ENCODE data around the gene NDUFA12. TPM values are rescaled to one million over a fixed set of nuclear protein-coding genes. Genes with fewer than 3 reads are reported as not detected.

Gene NDUFA12
- total RNA-seq, 1 experiment from 2014 or later: 79.7 TPM

- TF ChIP-seq ELF1 (IDR thresholded peaks at IDR 0.05; ENCODE audit: borderline replicate concordance, low read depth) (no peak), SP1 (IDR thresholded peaks at IDR 0.05; ENCODE audit: low read depth) (peak; percentile 86), POLR2A (IDR thresholded peaks at IDR 0.05; ENCODE audit: borderline replicate concordance, extremely low read depth, insufficient read depth, insufficient read length) (peak; percentile 91), TCF7L2 (IDR thresholded peaks at IDR 0.05; ENCODE audit: borderline replicate concordance, extremely low read depth, insufficient read depth, insufficient read length) (no peak), JUND (IDR thresholded peaks at IDR 0.05) (no peak; the same call in 1 of the 2 replicates), CBX3 (IDR thresholded peaks at IDR 0.05; ENCODE audit: low read depth) (peak; percentile 98)
Observed at GRCh38 chr12:95003213-95003920, at the start of gene NDUFA12 (continued).

DNA sequence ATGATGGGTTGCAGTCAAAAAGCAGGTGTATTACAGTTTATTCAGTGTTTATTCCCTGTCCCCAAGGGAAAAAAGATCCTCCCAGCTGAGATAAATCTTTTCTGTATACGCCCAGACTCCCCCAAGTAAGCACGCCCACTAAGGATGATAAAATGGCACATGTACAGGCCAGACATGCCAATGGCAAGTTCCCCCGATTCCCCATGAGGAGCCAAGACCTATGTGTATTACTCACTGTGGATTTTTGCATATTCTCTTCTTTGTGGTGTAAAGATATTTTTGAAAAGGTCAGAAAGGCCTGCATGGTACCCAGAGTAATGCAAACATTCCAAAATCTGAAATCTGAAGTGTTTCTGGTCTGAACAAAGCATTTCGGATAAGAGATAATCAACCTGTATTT is 47.7 kb upstream of the NDUFA12 start:
- intact Hi-C loops (cut with micrococcal nuclease): no loop called here
- CTCF ChIA-PET: interaction anchor here (1.1 kb wide), 1 partner anchor 22 kb away, joined by 3 read pairs; no protein-coding TSS in a partner anchor
- Histone ChIP-seq H3K27ac (ENCODE audit: low read depth, low read length) (no peak overlapping the region), H4K20me1 (ENCODE audit: insufficient read depth) (no peaks in the 10 kb centered on the region), H3K9ac (ENCODE audit: low read length) (no peak overlapping the region), H2AFZ (ENCODE audit: low read depth, low read length, poor library complexity, severe bottlenecking) (no peak overlapping the region), H3K4me1 (ENCODE audit: control insufficient read depth in 1 of 2, insufficient read depth in 2 of 2, low read length in 2 of 2) (no peaks in the 10 kb centered on the region), H3K36me3 (ENCODE audit: control insufficient read depth in 1 of 2, insufficient read depth in 2 of 2, low read length in 2 of 2) (peaks cover 18 to 24% of the 10 kb centered on the region in 2 experiments; a peak in 3 of 4 replicates), H3K4me2 (ENCODE audit: low read length) (no peak overlapping the region), H3K9me3 (ENCODE audit: control insufficient read depth in 1 of 2, insufficient read depth in 1 of 2, low read depth in 1 of 2, low read length in 2 of 2) (no peaks in the 10 kb centered on the region), H3K9me2 (ENCODE audit: insufficient read depth) (no peaks in the 10 kb centered on the region), H3K4me3 (replicated peaks in 1 of 2; ENCODE audit: low read depth in 1 of 2, low read length in 2 of 2) (no peak overlapping the region), H3K27me3 (ENCODE audit: insufficient read depth, low read length) (no peaks in the 10 kb centered on the region), H3K79me2 (ENCODE audit: insufficient read depth, low read length) (no peaks in the 10 kb centered on the region)
- ATAC-seq (no peak), DNase-seq (ENCODE audit: low read depth, low spot score) (no peak)
- no peak for TF ChIP-seq YY1 (IDR thresholded peaks at IDR 0.05; ENCODE audit: extremely low read depth, insufficient replicate concordance, low read depth, low read length)
- no peak for TF ChIP-seq CBX3 (IDR thresholded peaks at IDR 0.05; ENCODE audit: low read depth)
- no peak for TF ChIP-seq ZNF274 (IDR thresholded peaks at IDR 0.05; ENCODE audit: low read depth, low read length)
- TF ChIP-seq TCF7L2 (IDR thresholded peaks at IDR 0.05; ENCODE audit: borderline replicate concordance, extremely low read depth, insufficient read depth, insufficient read length): no peak
- no peak for TF ChIP-seq JUND (IDR thresholded peaks at IDR 0.05)
- no peak for TF ChIP-seq FOSL1 (IDR thresholded peaks at IDR 0.05; ENCODE audit: low read depth)
- no peak for TF ChIP-seq EZH2phosphoT487 (IDR thresholded peaks at IDR 0.05; ENCODE audit: borderline replicate concordance)
- no peak for TF ChIP-seq SP1 (IDR thresholded peaks at IDR 0.05; ENCODE audit: low read depth)
- no peak for TF ChIP-seq POLR2A (IDR thresholded peaks at IDR 0.05; ENCODE audit: borderline replicate concordance, extremely low read depth, insufficient read depth, insufficient read length)
- RAD21 ChIA-PET (ENCODE audit: low non-redundant PET in 1 of 2, low total read pairs in 2 of 2, uncharacterized antibody in 2 of 2, unreplicated experiment in 2 of 2): no interaction called here
- BruUV-seq (replicated peaks): no TSS peak
- POLR2A ChIA-PET: no interaction called here

Measured in HCT116 (cell line).